HPDE6-E6E7 (cell line): ENCODE measurements around the gene MLANA.

Experiments
- DNase-seq: peaks from one replicate; pipeline ENCODE4 v3.0.0; 2011; ENCODE audit warnings: missing footprints; ENCODE audit errors: extremely low spot score

Gene MLANA

DNA sequence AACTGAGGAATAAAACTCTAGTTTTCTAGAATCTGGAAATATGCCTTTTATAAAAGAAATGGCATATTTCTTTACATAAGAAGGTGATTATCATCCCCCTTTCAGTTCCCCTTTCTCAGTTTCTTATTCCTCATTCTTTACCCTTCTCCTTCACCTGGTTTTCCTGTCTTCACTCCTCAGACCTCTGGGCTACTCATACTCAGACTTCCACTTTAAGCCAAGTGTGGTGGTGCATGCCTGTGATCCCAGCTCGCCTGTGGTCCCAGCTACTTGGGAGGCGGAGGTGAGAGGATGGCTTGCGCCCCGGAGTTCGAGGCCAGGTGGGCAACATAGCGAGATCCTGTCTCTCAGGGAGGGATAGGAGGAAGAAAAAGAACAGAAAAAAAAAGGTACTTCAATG lies 67.6 kb downstream of the MLANA start:
- DNase-seq, result no peak
